Mesendoderm (in vitro differentiated cells): ENCODE data around the gene KIF3B.

ENCODE experiments used
- DNase-seq: peaks from one replicate; pipeline ENCODE4 v3.0.0; 2013
- H2AK5ac ChIP-seq: 2 replicates; pipeline ENCODE4 v1.6.1; 2013; ENCODE audit warnings: low read length, inconsistent platforms
- H2BK120ac ChIP-seq: 2 replicates; pipeline ENCODE4 v1.6.1; 2013; ENCODE audit warnings: low read depth, mild to moderate bottlenecking, low read length, moderate library complexity, mixed read lengths
- H2BK15ac ChIP-seq: replicated peaks from 2 replicates; pipeline ENCODE4 v1.6.1; 2013; ENCODE audit warnings: low read depth, mild to moderate bottlenecking, moderate library complexity
- H2BK5ac ChIP-seq: 2 replicates; pipeline ENCODE4 v1.6.1; 2013; ENCODE audit warnings: low read length, inconsistent platforms
- H3K18ac ChIP-seq: 2 replicates; pipeline ENCODE4 v1.6.1; 2013; ENCODE audit warnings: mild to moderate bottlenecking, low read length, mixed read lengths
- H3K23ac ChIP-seq: one replicate; pipeline ENCODE4 v1.6.1; 2013; ENCODE audit warnings: low read length
- H3K27ac ChIP-seq: 2 replicates; pipeline ENCODE4 v1.5.1; 2013; ENCODE audit warnings: low read depth, mild to moderate bottlenecking, inconsistent platforms, low read length, moderate library complexity
- H3K27me3 ChIP-seq: 2 replicates; pipeline ENCODE4 v1.6.1; 2013; ENCODE audit warnings: low read length, control low read depth, mild to moderate bottlenecking, inconsistent platforms; ENCODE audit not compliant: insufficient read depth, poor library complexity
- H3K36me3 ChIP-seq: 2 replicates; pipeline ENCODE4 v1.6.1; 2013; ENCODE audit warnings: low read length, inconsistent platforms; ENCODE audit not compliant: control insufficient read depth, insufficient read depth
- H3K4ac ChIP-seq: one replicate; pipeline ENCODE4 v1.6.1; 2013; ENCODE audit warnings: low read depth, mild to moderate bottlenecking, low read length, moderate library complexity
- H3K4me1 ChIP-seq: 2 replicates; pipeline ENCODE4 v1.6.1; 2013; ENCODE audit warnings: low read depth, low read length, inconsistent platforms; ENCODE audit not compliant: control insufficient read depth
- H3K4me2 ChIP-seq: 2 replicates; pipeline ENCODE4 v1.6.1; 2013; ENCODE audit warnings: low read length
- H3K4me3 ChIP-seq: 2 replicates; pipeline ENCODE4 v1.5.1; 2013; ENCODE audit warnings: mild to moderate bottlenecking, low read length
- H3K56ac ChIP-seq: one replicate; pipeline ENCODE4 v1.6.1; 2013; ENCODE audit warnings: low read length
- H3K79me1 ChIP-seq: 2 replicates; pipeline ENCODE4 v1.6.1; 2013; ENCODE audit warnings: low read length, inconsistent platforms
- H3K79me2 ChIP-seq: 2 replicates; pipeline ENCODE4 v1.6.1; 2013; ENCODE audit warnings: mild to moderate bottlenecking, low read length; ENCODE audit not compliant: control insufficient read depth, insufficient read depth
- H3K9ac ChIP-seq: 2 replicates; pipeline ENCODE4 v1.6.1; 2013; ENCODE audit warnings: low read length, inconsistent platforms
- H4K5ac ChIP-seq: one replicate; pipeline ENCODE4 v1.6.1; 2013; ENCODE audit warnings: low read length
- H4K8ac ChIP-seq: one replicate; pipeline ENCODE4 v1.6.1; 2013; ENCODE audit warnings: low read depth, mild to moderate bottlenecking, control low read depth, low read length, moderate library complexity
- WGBS: extraction: QIAGEN DNeasy Blood & Tissue Kit; methylation state at CpG from one replicate; pipeline ENCODE4 v1.1.7; 2013; ENCODE audit warnings: low lambda C conversion rate, missing lambda C conversion rate; ENCODE audit not compliant: insufficient coverage; ENCODE audit errors: extremely low coverage; 5-methylcytosine and 5-hydroxymethylcytosine counted together

KIF3B gene

DNA sequence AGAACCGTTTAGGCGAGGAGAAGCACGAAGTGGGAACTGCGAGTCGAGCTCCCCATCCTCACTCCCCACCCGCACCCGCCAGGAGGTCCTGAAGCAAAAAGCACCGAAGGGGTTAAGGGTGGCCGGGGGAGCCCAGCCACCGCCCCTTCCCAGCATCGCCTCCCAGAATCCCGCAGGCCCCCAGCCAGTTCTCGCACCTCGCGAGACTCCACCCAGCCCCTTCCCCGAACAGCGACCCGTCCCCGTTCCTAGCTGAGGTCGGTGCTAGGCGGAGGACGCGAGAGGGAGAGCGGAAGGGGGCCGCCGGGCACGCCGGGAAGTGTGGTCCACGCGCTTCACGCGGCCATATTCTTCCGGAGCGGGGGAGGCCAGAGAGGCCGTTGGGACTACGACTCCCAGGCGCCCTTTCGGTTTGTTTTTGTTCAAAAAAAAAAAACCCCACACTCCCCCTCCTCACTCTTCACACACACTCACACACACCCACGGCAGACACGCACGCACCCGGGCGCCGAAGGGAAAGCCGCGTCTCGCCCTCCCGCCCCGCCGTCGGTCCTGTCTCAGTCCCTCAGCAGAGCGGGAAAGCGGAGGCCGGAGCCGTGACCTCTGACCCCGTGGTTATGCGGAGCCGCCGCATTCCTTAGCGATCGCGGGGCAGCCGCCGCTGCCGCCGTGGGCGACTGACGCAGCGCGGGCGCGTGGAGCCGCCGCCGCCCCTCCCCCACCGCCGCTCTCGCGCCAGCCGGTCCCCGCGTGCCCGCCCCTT is 80.6 kb downstream of the KIF3B start, which contains the start of gene ASXL1:
ASXL1 (plus strand) TSS at position 463 of the 763 bp plus-strand sequence. CDS start 445 bp downstream, outside the sequence.
- Histone ChIP-seq H2BK5ac (peak within 1 kb of the TSS; percentile 73), H2BK120ac (peak within 1 kb of the TSS; percentile 62), H3K9ac (peak within 1 kb of the TSS; percentile 94), H3K27ac (peak within 1 kb of the TSS; percentile 88), H3K79me2 (peaks cover 21% of the 10 kb centered on the region), H2BK15ac (no peak within 1 kb of the TSS), H3K56ac (peak within 1 kb of the TSS; percentile 98), H2AK5ac (no peak within 1 kb of the TSS), H3K27me3 (no peaks in the 10 kb centered on the region), H3K18ac (peak within 1 kb of the TSS; percentile 44), H3K4me3 (peak within 1 kb of the TSS; percentile 94), H3K4ac (peak within 1 kb of the TSS; percentile 99), H3K23ac (peak within 1 kb of the TSS; percentile 80), H4K8ac (peak within 1 kb of the TSS; percentile 100), H3K79me1 (peaks cover 15% of the 10 kb centered on the region), H3K4me1 (peaks cover 3% of the 10 kb centered on the region), H3K36me3 (no peaks in the 10 kb centered on the region), H4K5ac (peak within 1 kb of the TSS; percentile 64), H3K4me2 (peak within 1 kb of the TSS; percentile 99)
- no CpG with 5 or more reads among the region's 83 CpGs for WGBS
- DNase-seq = peak; percentile 99

DNA sequence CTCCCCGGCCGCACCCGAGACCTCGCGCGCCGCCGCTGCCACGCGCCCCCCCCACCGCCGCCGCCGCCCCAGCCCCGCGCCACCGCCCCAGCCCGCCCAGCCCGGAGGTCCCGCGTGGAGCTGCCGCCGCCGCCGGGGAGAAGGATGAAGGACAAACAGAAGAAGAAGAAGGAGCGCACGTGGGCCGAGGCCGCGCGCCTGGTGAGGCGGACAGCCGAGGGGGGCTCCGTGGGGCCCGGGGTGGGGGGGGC is 81.1 kb downstream of the KIF3B start:
- Histone ChIP-seq H3K79me1 (peaks cover 19% of the 10 kb centered on the region), H3K9ac (peak overlapping the region; percentile 50), H3K4me2 (no peak overlapping the region), H3K27me3 (no peaks in the 10 kb centered on the region), H2AK5ac (no peak overlapping the region), H3K18ac (peak overlapping the region; percentile 44), H4K5ac (no peak overlapping the region), H3K23ac (no peak overlapping the region), H3K56ac (peak overlapping the region; percentile 98), H2BK120ac (peak overlapping the region; percentile 62), H2BK15ac (no peak overlapping the region), H3K36me3 (no peaks in the 10 kb centered on the region), H3K4me1 (peaks cover 3% of the 10 kb centered on the region), H3K4me3 (no peak overlapping the region), H3K79me2 (peaks cover 25% of the 10 kb centered on the region), H4K8ac (peak overlapping the region; percentile 100), H3K27ac (peak overlapping the region; percentile 88), H2BK5ac (no peak overlapping the region), H3K4ac (peak overlapping the region; percentile 99)
- WGBS = no CpG with 5 or more reads among the region's 35 CpGs
- DNase-seq = no peak

DNA sequence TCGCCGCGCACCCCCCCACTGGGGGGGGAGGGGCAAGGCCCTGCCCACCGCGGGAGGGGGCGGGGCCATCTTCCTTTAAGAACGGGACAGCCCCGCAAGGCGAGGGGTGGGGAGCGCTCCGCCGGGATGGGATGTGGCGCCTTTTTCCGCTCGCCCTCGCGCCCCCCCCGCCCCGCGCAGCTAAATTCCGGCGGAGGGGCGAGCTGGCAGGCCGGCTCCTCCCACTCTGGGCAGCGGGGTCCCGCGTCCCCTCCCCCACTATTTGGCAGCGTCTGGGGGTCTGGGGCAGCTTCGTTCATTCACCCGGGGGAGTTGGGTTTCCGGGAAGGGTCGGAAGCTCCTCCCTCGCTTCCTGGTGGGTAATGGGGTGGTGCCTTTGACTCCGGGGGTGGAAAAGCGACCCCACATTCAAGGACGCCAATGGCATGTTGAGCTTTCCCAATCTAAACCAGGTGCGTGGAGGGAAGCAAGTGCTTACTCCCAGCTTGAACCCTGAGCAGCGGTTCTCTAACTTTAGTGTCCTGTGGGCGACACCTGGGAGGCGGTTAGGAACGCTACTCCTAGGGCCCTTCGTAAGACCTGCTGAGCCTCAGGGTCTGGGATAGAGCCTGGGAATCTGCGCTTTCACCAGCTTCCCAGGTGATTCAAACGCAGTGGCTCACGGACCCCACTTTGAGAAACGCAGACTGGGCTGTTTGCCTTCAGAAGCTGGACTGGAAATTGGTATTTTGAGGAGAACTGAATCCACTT is 81.6 kb downstream of the KIF3B start:
- H3K23ac ChIP-seq = no peak overlapping the region
- peaks cover 30% of the 10 kb centered on the region for H3K79me2 ChIP-seq
- peak overlapping the region; percentile 99 for H3K4me2 ChIP-seq
- DNase-seq = peak; percentile 87
- H3K27me3 ChIP-seq = no peaks in the 10 kb centered on the region
- peaks cover 3% of the 10 kb centered on the region for H3K4me1 ChIP-seq
- H3K79me1 ChIP-seq = peaks cover 23% of the 10 kb centered on the region
- H4K5ac ChIP-seq = no peak overlapping the region
- peak overlapping the region; percentile 100 for H4K8ac ChIP-seq
- H3K4me3 ChIP-seq = peak overlapping the region; percentile 94
- no CpG with 5 or more reads among the region's 46 CpGs for WGBS
- H2BK120ac ChIP-seq = peak overlapping the region; percentile 62
- H3K18ac ChIP-seq = peak overlapping the region; percentile 44
- no peak overlapping the region for H2BK15ac ChIP-seq
- no peak overlapping the region for H2BK5ac ChIP-seq
- H3K4ac ChIP-seq = peak overlapping the region; percentile 99
- peak overlapping the region; percentile 89 for H3K9ac ChIP-seq
- no peak overlapping the region for H2AK5ac ChIP-seq
- no peaks in the 10 kb centered on the region for H3K36me3 ChIP-seq
- peak overlapping the region; percentile 72 for H3K27ac ChIP-seq
- peak overlapping the region; percentile 98 for H3K56ac ChIP-seq

DNA sequence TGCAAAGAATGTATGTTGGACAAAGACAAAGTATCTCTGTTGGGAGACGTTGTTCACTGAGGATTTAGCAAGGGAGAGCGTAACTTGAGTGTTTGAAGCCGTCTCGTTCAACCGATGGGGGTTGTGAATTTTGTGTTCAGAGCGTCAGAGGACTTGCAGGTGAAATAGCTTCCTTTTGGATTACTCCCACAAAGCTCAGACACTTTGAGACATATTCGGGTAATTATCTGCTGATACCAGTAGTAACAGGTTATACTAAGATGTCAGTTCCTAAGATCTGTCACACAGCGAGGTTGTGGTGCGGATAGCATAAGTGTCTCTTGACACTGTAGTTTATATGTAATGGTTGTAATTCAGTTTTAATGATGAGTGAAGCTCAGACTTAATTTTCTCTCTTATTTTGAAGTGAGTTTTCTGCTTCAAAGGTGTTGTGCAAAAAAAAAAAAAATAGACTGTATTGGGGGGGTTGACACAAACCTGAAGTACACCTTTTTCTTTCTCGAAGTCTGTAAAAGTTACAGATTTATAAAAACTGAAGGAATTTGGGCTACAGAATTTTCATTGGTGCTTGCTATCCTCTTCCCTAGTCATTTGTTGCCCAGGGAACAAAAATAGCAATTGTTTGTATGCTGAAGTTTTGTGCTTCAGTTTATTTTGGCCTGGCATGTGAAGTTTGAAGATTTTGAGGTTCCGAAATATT is 82.3 kb downstream of the KIF3B start:
- Histone ChIP-seq H3K36me3 (no peaks in the 10 kb centered on the region), H3K27me3 (no peaks in the 10 kb centered on the region), H3K4me2 (peak overlapping the region; percentile 99), H2BK5ac (no peak overlapping the region), H3K4me3 (peak overlapping the region; percentile 94), H3K4me1 (peaks cover 3% of the 10 kb centered on the region), H3K79me1 (peaks cover 27% of the 10 kb centered on the region), H3K4ac (no peak overlapping the region), H3K27ac (no peak overlapping the region), H4K8ac (no peak overlapping the region), H3K56ac (peak overlapping the region; percentile 90), H3K9ac (peak overlapping the region; percentile 89), H2AK5ac (no peak overlapping the region), H3K23ac (no peak overlapping the region), H2BK15ac (no peak overlapping the region), H2BK120ac (no peak overlapping the region), H4K5ac (no peak overlapping the region), H3K18ac (no peak overlapping the region), H3K79me2 (peaks cover 35% of the 10 kb centered on the region)
- no peak for DNase-seq
- no CpG with 5 or more reads among the region's 11 CpGs for WGBS

DNA sequence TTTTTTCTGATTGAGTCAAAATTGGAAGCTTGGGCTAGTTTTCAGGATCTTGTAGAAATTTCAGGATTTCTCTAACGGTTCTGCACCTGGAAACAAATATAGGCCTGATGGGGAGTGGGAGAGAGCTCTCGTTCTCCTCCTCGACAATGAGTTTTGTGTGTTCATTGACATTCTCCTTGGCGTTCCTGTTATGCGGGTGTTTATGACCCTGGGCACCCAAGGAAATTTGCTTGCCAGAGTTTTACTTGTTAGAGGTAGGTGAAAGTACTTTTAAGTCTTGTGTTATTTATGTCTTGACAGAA is 82.8 kb downstream of the KIF3B start:
- Histone ChIP-seq H3K36me3 (no peaks in the 10 kb centered on the region), H3K4ac (no peak overlapping the region), H3K79me1 (peaks cover 29% of the 10 kb centered on the region), H3K27me3 (no peaks in the 10 kb centered on the region), H2BK120ac (no peak overlapping the region), H2AK5ac (no peak overlapping the region), H3K23ac (no peak overlapping the region), H2BK5ac (no peak overlapping the region), H4K8ac (no peak overlapping the region), H3K9ac (no peak overlapping the region), H3K56ac (no peak overlapping the region), H4K5ac (no peak overlapping the region), H3K4me1 (peaks cover 3% of the 10 kb centered on the region), H3K18ac (no peak overlapping the region), H3K27ac (no peak overlapping the region), H3K79me2 (peaks cover 37% of the 10 kb centered on the region), H2BK15ac (no peak overlapping the region), H3K4me2 (no peak overlapping the region), H3K4me3 (no peak overlapping the region)
- no peak for DNase-seq
- no CpG with 5 or more reads among the region's 5 CpGs for WGBS
